Heart left ventricle (tissue), 13 donors: ENCODE data around the gene BTN3A1.

Experiments
- CTCF ChIP-seq, 12 donors: fragments of 200-600 bp; sonication (generic) in 4 of 12; IDR thresholded peaks; one replicate each; pipeline versions ENCODE4 v1.5.0 to v1.8.0; 2018 to 2022; ENCODE audit warnings: antibody characterized with exemption in 12 of 12, mild to moderate bottlenecking in 5 of 12
- POLR2A ChIP-seq, 2 donors: fragments of 450-650 bp; IDR thresholded peaks; one replicate each; pipeline ENCODE4 v1.6.1; 2017; ENCODE audit warnings: antibody characterized with exemption in 2 of 2, mild to moderate bottlenecking in 2 of 2, moderate library complexity in 2 of 2
- donor health status: ischemic (EF 13 %, LVEDD 7.1; RV severe dilation, severe dysfunction).
- donor health status: DM: no; HTN: yes; CAD: no.
- donor health status: DM: no; HTN: no; CAD: no.
- donor health status: ischemic (EF 25% LVEDD 6.9; RV normal size, moderate dysfunction).
- donor health status: ischemic (EF 25% LVEDD 5.7; RV mildly dilated, moderate dysfunction).
- donor health status: ischemic (EF 35%, LVEDD 5.7; RV mildly dilated, moderate dysfunction).
- donor health status: nonischemic (EF 11% LVEDD 7.7; RV severe dilation, severe dysfunction).
- donor health status: DM: yes; HTN: yes; CAD: no.
- donor health status: PGD.
- donor health status: ischemic (EF 29% LVEDD 5.4; RV normal size, mild dysfunction).
- donor health status: nonischemic (EF 23%, LVEDD 6.1; RV moderate dilation, normal function).

- TF ChIP-seq CTCF (IDR thresholded peaks at IDR 0.05): no peak
- no peak for TF ChIP-seq POLR2A (IDR thresholded peaks at IDR 0.05)
Measured at GRCh38 chr6:26414281-26414680, 12.2 kb downstream of the BTN3A1 start.
